HEK293 (cell line): ENCODE measurements around the gene USHBP1.

Experiments
- BCL6B ChIP-seq: fragments of 450-650 bp; formaldehyde crosslinking; IDR thresholded peaks from 2 replicates; pipeline ENCODE4 v1.5.1; 2017; ENCODE audit warnings: missing biosample characterization, missing genetic modification characterization
- CTCF ChIP-seq: fragments of 450-650 bp; formaldehyde crosslinking; IDR thresholded peaks from 2 replicates; pipeline ENCODE4 v1.5.1; 2016; ENCODE audit warnings: missing biosample characterization, missing genetic modification characterization
- GLIS2 ChIP-seq: fragments of 450-650 bp; formaldehyde crosslinking; IDR thresholded peaks from 2 replicates; pipeline ENCODE4 v1.5.1; 2016; ENCODE audit warnings: missing biosample characterization, missing genetic modification characterization
- KLF10 ChIP-seq: fragments of 450-650 bp; IDR thresholded peaks from 2 replicates; pipeline ENCODE4 v1.5.1; 2018; ENCODE audit warnings: missing biosample characterization, mild to moderate bottlenecking, missing genetic modification characterization
- KLF8 ChIP-seq: fragments of 450-650 bp; formaldehyde crosslinking; IDR thresholded peaks from 2 replicates; pipeline ENCODE4 v1.5.1; 2016; ENCODE audit warnings: missing biosample characterization, missing genetic modification characterization
- MEIS1 ChIP-seq: sonication (generic); formaldehyde crosslinking; IDR thresholded peaks from 2 replicates; pipeline ENCODE4 v1.8.1; 2022; ENCODE audit warnings: missing genetic modification reagents, mild to moderate bottlenecking, borderline replicate concordance
- SCRT1 ChIP-seq: fragments of 450-650 bp; formaldehyde crosslinking; IDR thresholded peaks from 2 replicates; pipeline ENCODE4 v1.5.1; 2016; ENCODE audit warnings: missing biosample characterization, missing genetic modification characterization, borderline replicate concordance
- SP2 ChIP-seq: fragments of 450-650 bp; formaldehyde crosslinking; IDR thresholded peaks from 2 replicates; pipeline ENCODE4 v1.5.1; 2016; ENCODE audit warnings: missing biosample characterization, missing genetic modification characterization
- ZBTB44 ChIP-seq: fragments of 450-650 bp; IDR thresholded peaks from 2 replicates; pipeline ENCODE4 v1.5.1; 2018; ENCODE audit warnings: missing biosample characterization, mild to moderate bottlenecking, missing genetic modification characterization
- ZFP69B ChIP-seq: fragments of 450-650 bp; formaldehyde crosslinking; IDR thresholded peaks from 2 replicates; pipeline ENCODE4 v1.5.1; 2016; ENCODE audit warnings: missing biosample characterization, missing genetic modification characterization
- ZNF112 ChIP-seq: fragments of 450-650 bp; formaldehyde crosslinking; IDR thresholded peaks from 2 replicates; pipeline ENCODE4 v1.5.0; 2017; ENCODE audit warnings: missing biosample characterization, missing genetic modification characterization
- ZNF148 ChIP-seq: fragments of 450-650 bp; formaldehyde crosslinking; IDR thresholded peaks from 2 replicates; pipeline ENCODE4 v1.5.0; 2017; ENCODE audit warnings: missing biosample characterization, missing genetic modification characterization, borderline replicate concordance
- ZNF175 ChIP-seq: fragments of 450-650 bp; formaldehyde crosslinking; IDR thresholded peaks from 2 replicates; pipeline ENCODE4 v1.5.1; 2016; ENCODE audit warnings: missing biosample characterization, missing genetic modification characterization
- ZNF18 ChIP-seq: fragments of 450-650 bp; formaldehyde crosslinking; IDR thresholded peaks from 2 replicates; pipeline ENCODE4 v1.5.1; 2016; ENCODE audit warnings: missing biosample characterization, missing genetic modification characterization
- ZNF214 ChIP-seq: fragments of 450-650 bp; formaldehyde crosslinking; IDR thresholded peaks from 2 replicates; pipeline ENCODE4 v1.5.1; 2017; ENCODE audit warnings: missing biosample characterization, mild to moderate bottlenecking, missing genetic modification characterization, borderline replicate concordance
- ZNF266 ChIP-seq: fragments of 450-650 bp; formaldehyde crosslinking; IDR thresholded peaks from 2 replicates; pipeline ENCODE4 v1.5.1; 2016; ENCODE audit warnings: missing biosample characterization, missing genetic modification characterization, low read depth
- ZNF404 ChIP-seq: fragments of 450-650 bp; formaldehyde crosslinking; IDR thresholded peaks from 2 replicates; pipeline ENCODE4 v1.5.1; 2017; ENCODE audit warnings: missing biosample characterization, missing genetic modification characterization
- ZNF416 ChIP-seq: fragments of 450-650 bp; formaldehyde crosslinking; IDR thresholded peaks from 2 replicates; pipeline ENCODE4 v1.5.1; 2016; ENCODE audit warnings: missing biosample characterization, missing genetic modification characterization
- ZNF423 ChIP-seq: fragments of 450-650 bp; formaldehyde crosslinking; IDR thresholded peaks from 2 replicates; pipeline ENCODE4 v1.5.1; 2016; ENCODE audit warnings: missing biosample characterization, missing genetic modification characterization
- ZNF449 ChIP-seq: fragments of 450-650 bp; formaldehyde crosslinking; IDR thresholded peaks from 2 replicates; pipeline ENCODE4 v1.5.1; 2017; ENCODE audit warnings: missing biosample characterization, mild to moderate bottlenecking, missing genetic modification characterization, moderate library complexity
- ZNF510 ChIP-seq: fragments of 450-650 bp; formaldehyde crosslinking; IDR thresholded peaks from 2 replicates; pipeline ENCODE4 v1.5.1; 2018; ENCODE audit warnings: mild to moderate bottlenecking, missing genetic modification characterization, missing biosample characterization; ENCODE audit not compliant: insufficient replicate concordance
- ZNF610 ChIP-seq: fragments of 450-650 bp; formaldehyde crosslinking; IDR thresholded peaks from 2 replicates; pipeline ENCODE4 v1.5.1; 2016; ENCODE audit warnings: missing biosample characterization, missing genetic modification characterization, borderline replicate concordance
- ZNF621 ChIP-seq: fragments of 450-650 bp; formaldehyde crosslinking; IDR thresholded peaks from 2 replicates; pipeline ENCODE4 v1.5.1; 2017; ENCODE audit warnings: missing biosample characterization, missing genetic modification characterization
- ZNF639 ChIP-seq: fragments of 450-650 bp; formaldehyde crosslinking; IDR thresholded peaks from 2 replicates; pipeline ENCODE4 v1.5.1; 2016; ENCODE audit warnings: missing biosample characterization, missing genetic modification characterization
- ZNF76 ChIP-seq: fragments of 450-650 bp; formaldehyde crosslinking; IDR thresholded peaks from 2 replicates; pipeline ENCODE4; 2016; ENCODE audit warnings: low read depth, missing biosample characterization, missing genetic modification characterization, borderline replicate concordance
- ZNF776 ChIP-seq: fragments of 450-650 bp; formaldehyde crosslinking; IDR thresholded peaks from 2 replicates; pipeline ENCODE4 v1.5.0; 2017; ENCODE audit warnings: missing biosample characterization, missing genetic modification characterization, borderline replicate concordance
- ZNF791 ChIP-seq: fragments of 450-650 bp; formaldehyde crosslinking; IDR thresholded peaks from 2 replicates; pipeline ENCODE4 v1.5.1; 2016; ENCODE audit warnings: missing biosample characterization, missing genetic modification characterization
- ZNF837 ChIP-seq: fragments of 450-650 bp; formaldehyde crosslinking; IDR thresholded peaks from 2 replicates; pipeline ENCODE4 v1.5.1; 2016; ENCODE audit warnings: missing biosample characterization, missing genetic modification characterization

The USHBP1 gene

GRCh38 chr19:17235300-17235970, 29.1 kb downstream of the USHBP1 start (continued):
- TF ChIP-seq MEIS1 (no peak), KLF8 (tag by site-specific recombination) (no peak), ZNF18 (no peak), SP2 (no peak), ZNF76 (tag by site-specific recombination) (no peak), ZNF791 (no peak), ZNF423 (tag by site-specific recombination) (no peak), ZNF175 (no peak), ZNF416 (tag by site-specific recombination) (no peak), ZNF266 (tag by site-specific recombination) (no peak), ZNF776 (no peak), ZNF837 (tag by site-specific recombination) (no peak), ZNF112 (no peak), ZNF639 (tag by site-specific recombination) (no peak), GLIS2 (peak; percentile 60), CTCF (peak; percentile 65; the same call in 1 of the 2 replicates), KLF10 (tag by site-specific recombination) (peak; percentile 64), ZNF404 (tag by site-specific recombination) (no peak), ZBTB44 (tag by site-specific recombination) (0 out of 2 replicates have a peak, but pooled peaks have one; percentile 45), ZNF148 (tag by site-specific recombination) (no peak), ZNF610 (tag by site-specific recombination) (no peak), ZNF510 (no peak), ZNF449 (tag by site-specific recombination) (peak; percentile 68; the same call in 1 of the 2 replicates), BCL6B (tag by site-specific recombination) (no peak), SCRT1 (tag by site-specific recombination) (no peak), ZNF621 (tag by site-specific recombination) (no peak), ZFP69B (tag by site-specific recombination) (no peak), ZNF214 (tag by site-specific recombination) (no peak)
